GM12872 (cell line): ENCODE data around the gene RPS15.

ENCODE experiments used
- CTCF ChIP-seq: IDR thresholded peaks from 3 replicates; pipeline ENCODE4 v1.5.1; 2011; ENCODE audit warnings: low read depth, mild to moderate bottlenecking, low read length, moderate library complexity; ENCODE audit not compliant: insufficient read depth

RPS15 gene

GRCh38 chr19:1434577-1435060 is 3.6 kb upstream of the RPS15 start:
- no peak for TF ChIP-seq CTCF

- no peak for TF ChIP-seq CTCF
These were observed 2.7 kb upstream of the RPS15 start for GRCh38 chr19:1435378-1435989.

- TF ChIP-seq CTCF: no peak
These were observed 587 bp upstream of the RPS15 start for GRCh38 chr19:1437609-1438008.

GRCh38 chr19:1438933-1439354 is 748 bp downstream of the RPS15 start:
- TF ChIP-seq CTCF: no peak

DNA sequence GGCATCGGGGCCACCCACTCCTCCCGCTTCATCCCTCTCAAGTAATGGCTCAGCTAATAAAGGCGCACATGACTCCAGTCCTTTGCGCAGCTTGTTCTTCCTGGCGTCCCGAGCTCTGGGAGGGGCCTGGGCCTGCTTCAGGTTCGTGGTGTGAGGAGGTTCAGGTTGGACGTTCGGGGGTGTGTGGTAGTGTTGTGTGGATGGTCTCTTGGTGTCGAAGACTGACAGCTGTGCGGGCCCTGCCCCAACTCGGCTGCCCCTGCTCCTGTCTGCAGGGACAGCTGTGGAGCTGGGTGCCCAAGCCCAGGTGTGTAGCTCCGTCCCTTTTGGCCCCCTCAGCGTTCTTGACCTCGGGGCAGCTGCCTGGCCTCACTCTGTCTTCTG is 2.2 kb downstream of the RPS15 start:
- no peak for TF ChIP-seq CTCF

DNA sequence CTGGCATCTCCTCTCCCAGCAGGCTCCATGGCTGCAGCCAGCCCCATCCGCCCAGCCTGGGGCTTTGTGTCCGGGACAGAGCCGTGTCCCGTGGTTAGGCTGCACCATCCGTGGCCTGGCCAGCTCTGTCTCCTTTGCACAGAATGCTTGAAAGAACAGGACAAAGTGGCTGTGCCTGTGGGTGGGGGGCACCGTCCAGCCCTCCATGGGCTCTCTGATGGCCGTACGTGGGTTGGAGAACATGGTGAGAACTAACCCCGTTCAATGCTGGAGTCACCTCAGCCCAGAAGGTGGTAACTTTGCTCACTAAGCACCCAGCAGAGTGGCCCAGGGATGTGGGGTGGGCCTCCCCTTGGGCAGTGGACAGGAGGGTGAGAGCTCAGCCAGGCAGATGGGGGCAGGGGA is 2.8 kb downstream of the RPS15 start:
- TF ChIP-seq CTCF: no peak

- TF ChIP-seq CTCF: no peak
These were observed 3.7 kb downstream of the RPS15 start for GRCh38 chr19:1441677-1442438.
